ENCODE data around the gene YWHAH. TPM values are rescaled to one million over a fixed set of nuclear protein-coding genes. Genes with fewer than 3 reads are reported as not detected.

The YWHAH gene
- total and polyA plus RNA-seq, 2 of the 8 experiments (the other 6 are each of a cell fraction or from before 2014, with no cell fraction given): 146 to 247 TPM

DNA sequence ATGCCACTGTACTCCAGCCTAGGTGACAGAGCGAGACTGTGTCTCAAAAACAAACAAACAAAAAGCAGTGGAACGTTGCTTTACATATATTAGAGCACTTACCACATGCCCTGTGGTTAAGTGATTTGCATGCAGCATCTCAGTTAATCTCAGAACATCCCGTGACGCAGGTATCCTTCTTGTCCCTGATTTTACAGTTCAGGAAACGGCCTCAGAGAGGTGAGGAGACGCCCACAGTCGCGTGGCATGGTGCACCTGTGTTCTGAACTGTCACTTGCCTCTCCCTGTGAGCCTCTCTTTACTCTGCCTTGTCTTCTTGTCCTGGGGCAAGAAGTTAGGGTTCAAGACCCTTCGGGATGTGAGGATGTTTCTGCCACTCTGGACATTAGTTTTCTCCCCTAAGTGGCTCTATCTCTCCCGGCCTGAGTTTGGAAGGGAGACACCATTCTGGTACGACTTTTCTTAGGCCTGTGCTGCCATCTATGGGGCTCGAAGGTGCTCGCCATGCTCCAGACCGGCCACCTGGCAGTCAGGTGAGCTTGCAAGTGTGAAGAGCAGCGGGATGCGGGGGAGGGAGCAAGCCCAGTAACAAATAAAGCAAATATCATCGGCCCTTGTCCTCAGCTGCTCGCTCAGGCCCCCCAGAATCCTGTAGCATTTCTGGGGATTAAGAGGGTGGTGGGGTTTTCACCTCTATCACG is 25.6 kb downstream of the YWHAH start (continued):
- TF ChIP-seq, protein P1, sequence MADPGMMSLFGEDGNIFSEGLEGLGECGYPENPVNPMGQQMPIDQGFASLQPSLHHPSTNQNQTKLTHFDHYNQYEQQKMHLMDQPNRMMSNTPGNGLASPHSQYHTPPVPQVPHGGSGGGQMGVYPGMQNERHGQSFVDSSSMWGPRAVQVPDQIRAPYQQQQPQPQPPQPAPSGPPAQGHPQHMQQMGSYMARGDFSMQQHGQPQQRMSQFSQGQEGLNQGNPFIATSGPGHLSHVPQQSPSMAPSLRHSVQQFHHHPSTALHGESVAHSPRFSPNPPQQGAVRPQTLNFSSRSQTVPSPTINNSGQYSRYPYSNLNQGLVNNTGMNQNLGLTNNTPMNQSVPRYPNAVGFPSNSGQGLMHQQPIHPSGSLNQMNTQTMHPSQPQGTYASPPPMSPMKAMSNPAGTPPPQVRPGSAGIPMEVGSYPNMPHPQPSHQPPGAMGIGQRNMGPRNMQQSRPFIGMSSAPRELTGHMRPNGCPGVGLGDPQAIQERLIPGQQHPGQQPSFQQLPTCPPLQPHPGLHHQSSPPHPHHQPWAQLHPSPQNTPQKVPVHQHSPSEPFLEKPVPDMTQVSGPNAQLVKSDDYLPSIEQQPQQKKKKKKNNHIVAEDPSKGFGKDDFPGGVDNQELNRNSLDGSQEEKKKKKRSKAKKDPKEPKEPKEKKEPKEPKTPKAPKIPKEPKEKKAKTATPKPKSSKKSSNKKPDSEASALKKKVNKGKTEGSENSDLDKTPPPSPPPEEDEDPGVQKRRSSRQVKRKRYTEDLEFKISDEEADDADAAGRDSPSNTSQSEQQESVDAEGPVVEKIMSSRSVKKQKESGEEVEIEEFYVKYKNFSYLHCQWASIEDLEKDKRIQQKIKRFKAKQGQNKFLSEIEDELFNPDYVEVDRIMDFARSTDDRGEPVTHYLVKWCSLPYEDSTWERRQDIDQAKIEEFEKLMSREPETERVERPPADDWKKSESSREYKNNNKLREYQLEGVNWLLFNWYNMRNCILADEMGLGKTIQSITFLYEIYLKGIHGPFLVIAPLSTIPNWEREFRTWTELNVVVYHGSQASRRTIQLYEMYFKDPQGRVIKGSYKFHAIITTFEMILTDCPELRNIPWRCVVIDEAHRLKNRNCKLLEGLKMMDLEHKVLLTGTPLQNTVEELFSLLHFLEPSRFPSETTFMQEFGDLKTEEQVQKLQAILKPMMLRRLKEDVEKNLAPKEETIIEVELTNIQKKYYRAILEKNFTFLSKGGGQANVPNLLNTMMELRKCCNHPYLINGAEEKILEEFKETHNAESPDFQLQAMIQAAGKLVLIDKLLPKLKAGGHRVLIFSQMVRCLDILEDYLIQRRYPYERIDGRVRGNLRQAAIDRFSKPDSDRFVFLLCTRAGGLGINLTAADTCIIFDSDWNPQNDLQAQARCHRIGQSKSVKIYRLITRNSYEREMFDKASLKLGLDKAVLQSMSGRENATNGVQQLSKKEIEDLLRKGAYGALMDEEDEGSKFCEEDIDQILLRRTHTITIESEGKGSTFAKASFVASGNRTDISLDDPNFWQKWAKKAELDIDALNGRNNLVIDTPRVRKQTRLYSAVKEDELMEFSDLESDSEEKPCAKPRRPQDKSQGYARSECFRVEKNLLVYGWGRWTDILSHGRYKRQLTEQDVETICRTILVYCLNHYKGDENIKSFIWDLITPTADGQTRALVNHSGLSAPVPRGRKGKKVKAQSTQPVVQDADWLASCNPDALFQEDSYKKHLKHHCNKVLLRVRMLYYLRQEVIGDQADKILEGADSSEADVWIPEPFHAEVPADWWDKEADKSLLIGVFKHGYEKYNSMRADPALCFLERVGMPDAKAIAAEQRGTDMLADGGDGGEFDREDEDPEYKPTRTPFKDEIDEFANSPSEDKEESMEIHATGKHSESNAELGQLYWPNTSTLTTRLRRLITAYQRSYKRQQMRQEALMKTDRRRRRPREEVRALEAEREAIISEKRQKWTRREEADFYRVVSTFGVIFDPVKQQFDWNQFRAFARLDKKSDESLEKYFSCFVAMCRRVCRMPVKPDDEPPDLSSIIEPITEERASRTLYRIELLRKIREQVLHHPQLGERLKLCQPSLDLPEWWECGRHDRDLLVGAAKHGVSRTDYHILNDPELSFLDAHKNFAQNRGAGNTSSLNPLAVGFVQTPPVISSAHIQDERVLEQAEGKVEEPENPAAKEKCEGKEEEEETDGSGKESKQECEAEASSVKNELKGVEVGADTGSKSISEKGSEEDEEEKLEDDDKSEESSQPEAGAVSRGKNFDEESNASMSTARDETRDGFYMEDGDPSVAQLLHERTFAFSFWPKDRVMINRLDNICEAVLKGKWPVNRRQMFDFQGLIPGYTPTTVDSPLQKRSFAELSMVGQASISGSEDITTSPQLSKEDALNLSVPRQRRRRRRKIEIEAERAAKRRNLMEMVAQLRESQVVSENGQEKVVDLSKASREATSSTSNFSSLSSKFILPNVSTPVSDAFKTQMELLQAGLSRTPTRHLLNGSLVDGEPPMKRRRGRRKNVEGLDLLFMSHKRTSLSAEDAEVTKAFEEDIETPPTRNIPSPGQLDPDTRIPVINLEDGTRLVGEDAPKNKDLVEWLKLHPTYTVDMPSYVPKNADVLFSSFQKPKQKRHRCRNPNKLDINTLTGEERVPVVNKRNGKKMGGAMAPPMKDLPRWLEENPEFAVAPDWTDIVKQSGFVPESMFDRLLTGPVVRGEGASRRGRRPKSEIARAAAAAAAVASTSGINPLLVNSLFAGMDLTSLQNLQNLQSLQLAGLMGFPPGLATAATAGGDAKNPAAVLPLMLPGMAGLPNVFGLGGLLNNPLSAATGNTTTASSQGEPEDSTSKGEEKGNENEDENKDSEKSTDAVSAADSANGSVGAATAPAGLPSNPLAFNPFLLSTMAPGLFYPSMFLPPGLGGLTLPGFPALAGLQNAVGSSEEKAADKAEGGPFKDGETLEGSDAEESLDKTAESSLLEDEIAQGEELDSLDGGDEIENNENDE (IDR thresholded peaks at IDR 0.05; ENCODE audit: insufficient replicate concordance, low read length): no peak
- TF ChIP-seq ZNF274 (IDR thresholded peaks at IDR 0.05; ENCODE audit: borderline replicate concordance, extremely low read depth, low read length) (no peak), USF2 (IDR thresholded peaks at IDR 0.05; ENCODE audit: low read length) (peak; percentile 61; the same call in 1 of the 2 replicates), ATF3 (IDR thresholded peaks at IDR 0.05; ENCODE audit: insufficient read depth, low read depth, low read length) (no peak)

All from H1 (cell line).